MCF 10A (cell line): ENCODE measurements around the gene EXOC2. TPM values are rescaled to one million over a fixed set of nuclear protein-coding genes. Genes with fewer than 3 reads are reported as not detected.

ENCODE experiments used
- BruUV-seq: library from RNA; stranded (reverse); fragments of 400-500 nt; replicated peaks from 2 replicates; lab custom pipeline; 2021; lab: Mats Ljungman, UMichigan
- CTCF ChIA-PET: fragments of 300-600 bp; sonication (Branson Sonifier 250); formaldehyde crosslinking; extraction: SDS; loops from one replicate; lab custom pipeline; 2021; ENCODE audit warnings: antibody characterized with exemption, inconsistent platforms; lab: Yijun Ruan, JAX
- POLR2A ChIA-PET: fragments of 300-600, 350-650 bp; sonication (Branson Sonifier 250); formaldehyde crosslinking; extraction: SDS; loops from one replicate; lab custom pipeline; 2020; ENCODE audit warnings: antibody characterized with exemption, inconsistent platforms; lab: Yijun Ruan, JAX
- DNase-seq: peaks from one replicate; pipeline ENCODE4 v3.0.0-alpha.2; 2018; ENCODE audit not compliant: unreplicated experiment
- H3K27ac Mint-ChIP-seq: one replicate; pipeline ENCODE4 v1.8.0; 2022; ENCODE audit warnings: mild to moderate bottlenecking, low read depth, mixed read lengths; ENCODE audit not compliant: unreplicated experiment
- H3K27me3 Mint-ChIP-seq: one replicate; pipeline ENCODE4 v1.8.0; 2022; ENCODE audit warnings: mixed read lengths; ENCODE audit not compliant: insufficient read depth, unreplicated experiment
- H3K36me3 Mint-ChIP-seq: one replicate; pipeline ENCODE4 v1.8.0; 2022; ENCODE audit warnings: mild to moderate bottlenecking, moderate library complexity, mixed read lengths; ENCODE audit not compliant: insufficient read depth, unreplicated experiment
- H3K4me1 Mint-ChIP-seq: one replicate; pipeline ENCODE4 v1.8.0; 2022; ENCODE audit warnings: mixed read lengths; ENCODE audit not compliant: insufficient read depth, unreplicated experiment
- H3K4me3 Mint-ChIP-seq: one replicate; pipeline ENCODE4 v1.8.0; 2022; ENCODE audit warnings: mild to moderate bottlenecking, moderate library complexity, mixed read lengths; ENCODE audit not compliant: unreplicated experiment
- H3K9me3 Mint-ChIP-seq: one replicate; pipeline ENCODE4 v1.8.0; 2022; ENCODE audit warnings: mixed read lengths; ENCODE audit not compliant: unreplicated experiment
- CTCF ChIP-seq: fragments of 200-600 bp; IDR thresholded peaks from one replicate; pipeline ENCODE4 v1.8.0; 2022; ENCODE audit warnings: antibody characterized with exemption, mild to moderate bottlenecking; ENCODE audit not compliant: unreplicated experiment
- intact Hi-C: fragments of 100-400 bp; cut with micrococcal nuclease; formaldehyde crosslinking; loops from 2 replicates; pipeline ENCODE4 v1.14.1; 2022
- total RNA-seq: library from RNA; stranded (reverse); gene quantifications from 2 replicates; pipeline ENCODE4 v1.2.3, GENCODE V29; 2022

The EXOC2 gene
- total RNA-seq, 1 experiment from 2014 or later = 14.6 TPM

- peaks cover 17% of the 10 kb centered on the region for H3K27me3 Mint-ChIP-seq
- no TSS peak for BruUV-seq
- H3K27ac Mint-ChIP-seq = no peak overlapping the region
- H3K9me3 Mint-ChIP-seq = peaks cover 13% of the 10 kb centered on the region
- no peak overlapping the region for H3K4me3 Mint-ChIP-seq
- ChIA-PET CTCF (no interaction called here), POLR2A (no interaction called here)
- no peaks in the 10 kb centered on the region for H3K4me1 Mint-ChIP-seq
- no peak for TF ChIP-seq CTCF
- DNase-seq = no peak
- H3K36me3 Mint-ChIP-seq = no peaks in the 10 kb centered on the region
- intact Hi-C loops = no loop called here
Measured at GRCh38 chr6:451336-451735, 241.6 kb downstream of the EXOC2 start.

- BruUV-seq = no TSS peak
- no peak for TF ChIP-seq CTCF
- Mint-ChIP-seq H3K4me3 (no peak overlapping the region), H3K4me1 (no peaks in the 10 kb centered on the region), H3K27me3 (peaks cover 12% of the 10 kb centered on the region), H3K36me3 (no peaks in the 10 kb centered on the region), H3K9me3 (peaks cover 13% of the 10 kb centered on the region), H3K27ac (no peak overlapping the region)
- intact Hi-C loops = no loop called here
- no peak for DNase-seq
- POLR2A ChIA-PET = no interaction called here
- CTCF ChIA-PET = no interaction called here
Measured at GRCh38 chr6:449486-450419, 243.2 kb downstream of the EXOC2 start.

GRCh38 chr6:449057-449430 is 243.9 kb downstream of the EXOC2 start:
- Mint-ChIP-seq H3K27me3 (peaks cover 5% of the 10 kb centered on the region), H3K4me1 (no peaks in the 10 kb centered on the region), H3K4me3 (no peak overlapping the region), H3K36me3 (no peaks in the 10 kb centered on the region), H3K27ac (no peak overlapping the region), H3K9me3 (peaks cover 13% of the 10 kb centered on the region)
- no peak for DNase-seq
- TF ChIP-seq CTCF = no peak
- ChIA-PET POLR2A (no interaction called here), CTCF (no interaction called here)
- intact Hi-C loops = no loop called here
- BruUV-seq = no TSS peak

DNA sequence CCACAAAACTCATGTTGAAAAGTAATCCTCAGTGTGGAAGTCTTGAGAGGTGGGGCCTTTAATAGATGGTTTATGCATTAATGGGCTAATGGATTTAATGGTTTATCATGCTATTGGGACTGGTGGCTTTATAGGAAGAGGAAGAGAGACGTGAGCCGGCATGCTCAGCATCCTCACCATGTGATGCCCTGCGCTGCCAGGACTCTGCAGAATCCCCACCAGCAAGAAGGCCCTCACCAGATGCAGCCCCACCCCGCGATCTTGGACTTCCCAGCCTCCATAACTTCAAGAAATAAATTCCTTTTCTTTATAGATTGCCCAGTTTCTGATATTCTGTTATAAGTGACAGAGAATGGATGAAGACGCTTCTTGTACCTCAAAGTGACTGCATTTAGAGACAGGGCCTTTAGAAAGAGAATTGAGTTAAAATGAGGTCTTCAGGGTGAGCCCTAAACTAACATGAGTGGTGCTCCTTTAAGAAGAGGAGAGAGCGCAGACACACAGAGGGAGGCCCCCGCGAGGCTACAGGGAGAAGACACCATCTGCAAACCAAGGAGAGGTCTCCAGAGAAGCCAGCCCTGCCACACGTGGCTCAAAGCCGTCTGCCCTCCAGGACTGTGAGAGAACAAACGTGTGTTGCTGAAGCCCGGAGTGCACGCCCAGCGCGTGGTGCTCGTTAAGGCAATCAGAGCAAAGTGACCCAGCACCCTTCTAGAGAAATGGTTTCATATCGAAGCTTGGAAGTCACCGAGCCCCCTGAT is 244.5 kb downstream of the EXOC2 start:
- intact Hi-C loops = no loop called here
- Mint-ChIP-seq H3K9me3 (peaks cover 13% of the 10 kb centered on the region), H3K27ac (no peak overlapping the region), H3K27me3 (no peaks in the 10 kb centered on the region), H3K36me3 (no peaks in the 10 kb centered on the region), H3K4me3 (no peak overlapping the region), H3K4me1 (no peaks in the 10 kb centered on the region)
- DNase-seq = no peak
- POLR2A ChIA-PET = no interaction called here
- no peak for TF ChIP-seq CTCF
- BruUV-seq = no TSS peak
- CTCF ChIA-PET = no interaction called here
